GM19372 (cell line): ENCODE data around the gene CCDC197.

Experiments
- ATAC-seq: cut with Tn5 transposase; IDR thresholded peaks from one replicate; pipeline ENCODE4 v1.9.1; 2021; ENCODE audit warnings: mild to moderate bottlenecking, low read depth, moderate library complexity; ENCODE audit not compliant: unreplicated experiment

The CCDC197 gene

DNA sequence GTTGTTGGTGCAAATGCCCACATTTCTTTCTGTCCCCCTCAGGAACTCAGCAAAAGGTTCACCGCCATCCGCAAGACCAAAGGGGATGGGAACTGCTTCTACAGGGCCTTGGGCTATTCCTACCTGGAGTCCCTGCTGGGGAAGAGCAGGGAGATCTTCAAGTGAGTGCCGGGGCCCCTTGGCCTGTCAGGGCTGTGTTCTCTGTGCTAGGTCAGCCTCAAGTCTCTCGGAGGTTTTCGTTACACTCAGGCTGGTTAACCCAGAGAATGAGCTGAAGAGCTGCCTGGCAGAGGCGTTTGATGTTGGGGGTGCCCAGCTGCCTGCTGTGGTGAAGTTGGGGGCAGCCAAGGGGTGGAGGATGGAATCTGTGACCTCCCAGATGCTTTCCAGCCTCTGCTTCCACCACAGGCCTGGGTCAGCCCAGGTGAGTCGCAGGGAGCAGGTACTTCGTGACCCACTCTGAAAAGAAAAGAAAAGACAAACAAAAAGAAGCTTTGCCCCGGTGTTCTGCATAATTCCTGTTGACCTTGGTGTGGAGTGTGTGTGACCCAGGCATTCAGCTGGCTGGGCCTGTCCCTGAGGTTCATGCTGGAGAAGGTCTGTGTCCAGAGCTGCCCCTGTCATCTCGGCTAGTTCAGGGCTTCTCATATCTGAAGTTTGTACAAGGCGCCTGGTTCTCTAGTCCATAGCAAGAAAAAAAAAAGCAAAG, 42.0 kb downstream of the CCDC197 start:
- no peak for ATAC-seq

DNA sequence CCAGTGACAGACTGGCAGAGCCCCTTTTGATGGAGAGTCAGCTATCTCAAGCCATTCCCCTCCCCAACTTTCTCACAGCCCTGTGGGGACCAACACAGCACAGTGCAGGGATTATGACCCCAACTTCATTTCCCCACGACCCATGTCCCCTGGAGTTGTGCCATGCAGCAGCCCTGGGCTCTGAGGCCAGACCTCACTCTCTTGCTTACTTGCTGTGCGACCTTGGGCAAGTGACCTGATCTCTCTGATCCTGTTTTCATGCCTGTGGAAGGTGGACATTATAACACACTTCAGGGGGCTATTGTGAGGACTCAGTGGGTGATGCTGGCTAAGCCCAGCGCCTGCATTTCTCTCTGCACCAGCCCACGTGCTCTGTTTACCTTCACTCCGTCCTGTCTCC, 43.1 kb downstream of the CCDC197 start:
- no peak for ATAC-seq

- ATAC-seq = no peak
Measured at GRCh38 chr14:94040796-94041195, 43.7 kb downstream of the CCDC197 start.

DNA sequence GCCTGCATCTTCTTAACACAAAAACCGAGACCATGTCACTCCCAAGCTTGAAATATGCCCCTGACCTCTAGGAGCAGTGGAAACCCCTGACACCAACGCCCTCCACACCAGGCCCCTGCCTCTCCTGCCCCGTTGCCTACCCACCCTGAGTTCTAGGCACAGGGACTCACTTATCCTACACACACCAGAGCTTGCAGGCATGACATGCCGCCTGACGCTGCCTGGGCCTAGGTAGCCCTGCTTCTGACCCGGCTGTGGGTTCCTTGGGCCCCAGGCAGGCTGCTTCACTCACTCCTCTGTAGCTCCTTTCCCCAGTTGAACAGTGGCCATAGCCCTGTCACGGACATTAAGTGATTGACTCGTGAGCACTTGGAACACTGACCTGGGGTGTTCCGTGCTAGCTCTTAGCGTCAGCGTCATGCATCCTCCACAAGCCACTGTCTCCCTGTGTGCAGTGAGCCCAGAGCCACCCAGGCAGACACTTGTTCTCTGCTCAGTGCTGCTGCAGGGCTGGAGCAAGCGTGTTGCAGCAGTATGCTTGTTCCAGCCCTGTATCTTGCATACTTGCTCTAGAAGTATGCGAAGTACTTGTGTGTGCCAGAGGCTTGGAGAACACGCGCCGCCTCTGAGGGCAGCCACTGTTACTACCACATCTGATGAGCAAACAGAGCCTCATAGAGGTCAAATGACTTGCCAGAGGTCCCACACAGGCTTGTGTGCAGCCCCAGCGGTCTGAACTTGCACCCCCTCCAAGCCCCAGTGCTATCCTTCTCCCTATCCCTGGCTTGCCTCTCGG, 44.6 kb downstream of the CCDC197 start:
- ATAC-seq = no peak

DNA sequence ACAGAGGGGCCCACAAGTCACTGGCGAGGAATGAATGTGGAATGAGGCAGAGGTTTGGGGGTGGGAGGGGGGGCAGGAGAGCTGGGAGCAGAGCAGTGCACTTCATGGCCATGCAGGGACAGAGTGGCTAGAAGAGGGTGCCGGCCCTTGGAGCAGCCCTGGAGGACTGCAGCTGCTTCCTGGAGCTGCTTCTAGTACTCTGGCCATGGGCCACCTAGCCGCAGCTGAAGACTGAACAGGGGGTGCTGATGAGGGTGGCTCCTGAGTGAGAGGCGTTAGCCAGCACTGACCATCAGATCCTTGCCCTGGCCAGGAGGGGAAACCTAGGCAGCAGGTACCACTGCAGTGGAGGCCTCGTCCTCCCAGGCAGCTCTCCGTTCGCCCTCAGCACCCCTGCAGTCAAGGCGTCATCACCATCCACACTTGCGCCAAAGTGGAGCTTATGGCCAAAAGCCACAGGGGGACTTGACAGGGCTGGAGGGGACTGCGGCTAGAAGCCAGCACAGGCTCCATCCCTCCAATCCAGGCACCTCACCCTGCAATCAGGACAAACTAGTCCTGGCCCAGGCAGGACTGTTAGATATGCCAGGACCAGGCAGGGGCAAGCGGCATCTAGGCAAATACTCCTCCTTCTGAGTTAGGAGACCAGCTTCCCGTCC, 45.5 kb downstream of the CCDC197 start:
- no peak for ATAC-seq

- no peak for ATAC-seq
Measured at GRCh38 chr14:94043111-94043755, 46.1 kb downstream of the CCDC197 start.

DNA sequence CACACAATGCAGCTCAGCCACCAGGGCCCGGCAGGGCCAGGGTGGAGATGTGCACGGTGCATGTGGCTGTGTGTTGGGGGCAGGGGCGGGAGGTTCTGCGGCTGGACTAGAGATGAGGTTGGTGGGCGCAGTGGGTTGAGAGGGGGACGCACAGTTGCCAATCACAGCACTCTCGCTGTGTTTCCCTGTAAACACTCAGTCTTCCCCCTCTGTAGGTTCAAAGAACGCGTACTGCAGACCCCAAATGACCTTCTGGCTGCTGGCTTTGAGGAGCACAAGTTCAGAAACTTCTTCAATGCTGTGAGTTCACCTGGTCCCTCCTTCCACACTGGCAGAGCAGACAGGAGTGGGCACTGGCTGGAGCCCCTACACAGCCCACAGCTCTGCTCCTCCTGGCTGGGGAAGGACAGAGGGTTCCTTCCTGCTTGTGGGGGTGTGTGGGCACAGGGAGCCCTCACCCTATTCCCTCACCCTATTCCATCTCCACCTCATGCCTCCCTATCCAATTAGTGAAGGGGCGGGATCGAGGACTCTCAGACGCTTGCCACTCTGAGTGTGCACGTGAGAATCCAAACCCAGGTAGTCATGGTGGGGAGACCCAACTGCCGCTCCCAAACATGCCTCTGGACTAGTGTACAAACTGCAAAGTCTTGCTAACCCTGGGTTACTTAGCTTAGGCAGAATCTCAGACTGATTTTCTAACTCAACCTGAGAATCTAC, 46.8 kb downstream of the CCDC197 start:
- no peak for ATAC-seq

GRCh38 chr14:94044476-94045091, 47.5 kb downstream of the CCDC197 start:
- no peak for ATAC-seq

GRCh38 chr14:94045101-94045500, 48.0 kb downstream of the CCDC197 start:
- ATAC-seq = no peak

- no peak for ATAC-seq
Measured at GRCh38 chr14:94045563-94046345, 48.7 kb downstream of the CCDC197 start.

DNA sequence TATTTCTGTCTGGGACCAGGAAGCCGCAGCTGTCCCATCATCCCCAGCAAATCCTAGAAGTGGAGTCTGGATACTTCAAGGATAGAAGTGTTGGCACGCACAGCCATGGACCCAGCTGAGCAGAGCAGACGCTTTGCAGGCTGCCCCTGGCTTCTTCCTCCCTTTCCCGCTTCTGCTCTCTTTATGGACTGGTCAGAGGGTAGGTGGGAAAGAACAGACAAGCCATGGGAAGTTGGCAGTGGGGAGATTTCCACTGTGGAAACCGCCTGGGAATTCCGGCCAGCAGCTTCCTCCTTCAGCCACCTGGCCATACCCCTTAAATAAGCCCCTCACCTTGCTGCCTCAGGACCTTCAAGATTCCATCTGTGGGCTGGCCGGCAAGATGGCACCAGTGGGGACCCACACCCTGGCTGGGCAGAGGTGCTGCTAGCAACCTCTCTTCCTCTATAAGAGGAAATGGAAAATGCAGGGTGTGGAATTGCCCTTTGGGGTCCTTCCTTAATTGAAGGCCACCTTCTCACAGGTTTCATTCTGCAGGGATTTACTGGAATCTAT, 49.7 kb downstream of the CCDC197 start:
- ATAC-seq = no peak

GRCh38 chr14:94047581-94047980, 50.5 kb downstream of the CCDC197 start:
- ATAC-seq = no peak

GRCh38 chr14:94048691-94049624, 51.9 kb downstream of the CCDC197 start:
- ATAC-seq = no peak

GRCh38 chr14:94049625-94050023, 52.5 kb downstream of the CCDC197 start:
- no peak for ATAC-seq

DNA sequence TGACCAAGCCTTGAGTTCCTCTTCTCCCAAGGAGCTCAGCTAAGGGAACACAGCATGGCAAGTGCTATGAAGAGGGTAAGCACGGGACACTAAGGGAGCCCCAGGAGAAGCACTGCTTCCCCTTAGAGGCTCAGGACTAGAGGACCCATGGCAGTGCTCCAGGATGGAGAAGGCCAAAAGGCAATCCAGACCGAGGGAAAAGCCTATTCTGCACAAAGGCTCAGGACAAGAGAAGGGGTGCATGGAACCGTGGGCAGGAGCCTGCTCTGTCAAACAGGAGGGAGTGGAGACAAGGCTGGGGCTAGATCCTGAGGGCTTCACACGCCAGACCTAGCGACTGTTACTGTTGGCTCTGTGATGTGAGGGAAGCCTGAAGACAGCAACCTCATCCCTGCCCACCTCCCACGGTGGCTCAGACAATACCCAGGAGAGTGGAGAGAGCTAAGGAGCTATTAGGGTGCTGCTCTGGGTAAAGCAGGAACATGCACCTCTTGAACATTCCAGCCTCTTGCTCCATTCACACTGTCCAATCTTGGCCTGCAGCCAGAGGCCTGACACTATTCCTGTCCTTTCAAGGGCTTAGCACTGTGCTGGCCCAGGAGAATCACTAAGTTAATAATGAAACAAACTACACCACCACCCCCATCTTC, 53.3 kb downstream of the CCDC197 start:
- no peak for ATAC-seq

DNA sequence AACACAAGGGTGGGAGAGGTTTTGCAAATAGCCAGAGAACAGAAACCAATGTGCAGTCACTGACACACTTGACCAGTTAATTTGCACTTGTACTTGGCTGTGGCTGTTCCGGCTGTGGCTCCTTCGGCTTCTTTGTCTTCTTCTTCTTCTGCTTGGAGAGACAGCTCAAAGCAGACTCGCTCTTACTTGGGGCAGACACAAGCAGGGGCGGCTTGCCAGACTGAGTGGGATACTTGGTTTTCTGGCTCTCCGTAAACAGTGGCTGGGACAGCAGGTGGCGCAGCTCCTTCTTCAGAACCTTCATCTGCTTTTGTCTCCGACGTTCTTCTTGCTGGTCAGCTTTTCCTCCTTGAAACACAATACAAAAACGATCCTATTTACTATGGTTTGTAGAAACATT, 54.0 kb downstream of the CCDC197 start:
- ATAC-seq = no peak

DNA sequence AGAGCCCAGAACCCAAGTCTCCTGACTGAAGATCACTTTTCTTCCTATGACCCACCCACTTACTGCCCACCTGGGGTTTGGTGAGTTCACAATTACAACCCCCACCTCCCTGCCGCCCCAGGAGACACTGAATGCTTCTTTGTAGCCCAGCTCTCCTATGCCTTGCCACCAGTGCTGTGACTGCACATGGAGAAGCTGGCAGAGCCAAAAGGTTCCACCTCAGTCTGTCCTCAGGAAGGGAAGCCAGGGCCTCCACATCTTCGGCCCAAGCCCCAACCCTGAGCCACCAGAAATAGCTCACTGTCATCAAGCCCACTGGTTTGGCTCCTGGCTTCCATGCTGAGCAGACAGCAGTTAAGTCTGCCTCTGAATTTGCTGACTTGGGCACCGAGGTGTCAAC, 54.7 kb downstream of the CCDC197 start:
- no peak for ATAC-seq
